Measurements from ENCODE around the gene C6orf62.

- TF ChIP-seq POLR2A (IDR thresholded peaks at IDR 0.05): no peak
- TF ChIP-seq CTCF (IDR thresholded peaks at IDR 0.05): no peak
Observed at GRCh38 chr6:24710519-24711303, 8.2 kb downstream of the C6orf62 start.
